Prostate gland (tissue), 2 donors: ENCODE results near the gene GNL1. TPM values are rescaled to one million over a fixed set of nuclear protein-coding genes. Genes with fewer than 3 reads are reported as not detected.

Source experiments
- DNase-seq: peaks from one replicate; pipeline ENCODE4 v3.0.0-alpha.2; 2019; ENCODE audit warnings: low spot score
- H3K27ac ChIP-seq, 2 donors: fragments of 200-600 bp; sonication (generic); 2 replicates each; pipeline ENCODE4 v1.5.1; 2017 to 2019
- H3K27me3 ChIP-seq: fragments of 200-600 bp; sonication (generic); replicated peaks from 2 replicates; pipeline ENCODE4 v1.5.1; 2019; ENCODE audit not compliant: insufficient read depth
- H3K36me3 ChIP-seq, 2 donors: fragments of 200-600 bp; sonication (generic); 1 replicate in 1 of 2; 2 replicates in 1 of 2; pipeline versions ENCODE4 v1.5.1 to v1.8.1; 2017 to 2019
- H3K4me1 ChIP-seq: fragments of 200-600 bp; sonication (generic); replicated peaks from 2 replicates; pipeline ENCODE4 v1.5.1; 2019
- H3K4me3 ChIP-seq, 2 donors: fragments of 200-600 bp; sonication (generic); 2 replicates each; pipeline ENCODE4 v1.5.1; 2017 to 2019
- H3K9me3 ChIP-seq: fragments of 200-600 bp; sonication (generic); 2 replicates; pipeline ENCODE4 v1.5.1; 2017
- POLR2A ChIP-seq: fragments of 450-650 bp; IDR thresholded peaks from one replicate; pipeline ENCODE4 v1.6.1; 2016; ENCODE audit warnings: antibody characterized with exemption, mild to moderate bottlenecking
- POLR2AphosphoS5 ChIP-seq: sonication (generic); formaldehyde crosslinking; IDR thresholded peaks from one replicate; pipeline ENCODE4 v1.6.1; 2017; ENCODE audit warnings: antibody characterized with exemption
- WGBS: methylation state at CpG from one replicate; pipeline ENCODE4 v1.1.5; 2018; 5-methylcytosine and 5-hydroxymethylcytosine counted together
- intact Hi-C: fragments of 100-400 bp; cut with DNase I; formaldehyde crosslinking; loops from one replicate; pipeline ENCODE4 v1.14.2; 2022
- total RNA-seq, 2 donors: library from RNA; depleted of rRNA; stranded (reverse); fragments of >200 nt; gene quantifications; one replicate each; pipeline ENCODE4 v1.1.0, GENCODE V29; 2016
- TF ChIP-seq, protein P1 (sequence below), 4 experiments: fragments of 200-600 bp in 2 of 4; fragments of 450-650 bp in 2 of 4; sonication (generic) in 2 of 4; IDR thresholded peaks; 1 replicate in 3 of 4; 2 replicates in 1 of 4; pipeline ENCODE4 v1.5.1; 2016 to 2019; ENCODE audit warnings: antibody characterized with exemption in 4 of 4, mild to moderate bottlenecking in 2 of 4, moderate library complexity in 2 of 4

Gene GNL1
- total RNA-seq, 2 donors from 2014 or later, result 38.3 to 56.4 TPM

DNA sequence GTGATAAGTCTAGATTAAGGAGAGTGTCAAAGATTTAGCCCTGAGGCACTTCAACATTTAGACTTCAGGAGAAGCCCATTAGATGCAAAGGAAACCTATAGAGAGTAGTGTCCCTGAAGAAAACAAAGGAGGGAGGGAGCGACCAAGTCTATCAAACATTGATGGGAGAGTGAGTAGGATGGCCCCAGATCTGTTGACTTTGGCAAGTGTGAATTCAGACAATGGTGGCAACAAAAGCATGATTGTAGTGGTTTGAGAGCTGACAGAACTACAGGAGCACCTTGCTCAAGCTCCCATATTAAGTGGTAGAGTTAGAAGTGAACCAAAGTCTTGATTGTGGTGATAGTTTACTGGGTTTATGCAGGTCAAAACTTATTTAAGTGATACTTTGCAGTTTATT, 14.0 kb upstream of the GNL1 start:
- Histone ChIP-seq H3K4me1 (peaks cover 6% of the 10 kb centered on the region), H3K9me3 (no peaks in the 10 kb centered on the region), H3K36me3 (no peaks in the 10 kb centered on the region), H3K4me3 (peak overlapping the region; percentile 57 to 61), H3K27me3 (no peaks in the 10 kb centered on the region), H3K27ac (peak overlapping the region; percentile 88 to 90)
- no peak for TF ChIP-seq POLR2AphosphoS5
- TF ChIP-seq POLR2A, result no peak
- TF ChIP-seq, protein P1, sequence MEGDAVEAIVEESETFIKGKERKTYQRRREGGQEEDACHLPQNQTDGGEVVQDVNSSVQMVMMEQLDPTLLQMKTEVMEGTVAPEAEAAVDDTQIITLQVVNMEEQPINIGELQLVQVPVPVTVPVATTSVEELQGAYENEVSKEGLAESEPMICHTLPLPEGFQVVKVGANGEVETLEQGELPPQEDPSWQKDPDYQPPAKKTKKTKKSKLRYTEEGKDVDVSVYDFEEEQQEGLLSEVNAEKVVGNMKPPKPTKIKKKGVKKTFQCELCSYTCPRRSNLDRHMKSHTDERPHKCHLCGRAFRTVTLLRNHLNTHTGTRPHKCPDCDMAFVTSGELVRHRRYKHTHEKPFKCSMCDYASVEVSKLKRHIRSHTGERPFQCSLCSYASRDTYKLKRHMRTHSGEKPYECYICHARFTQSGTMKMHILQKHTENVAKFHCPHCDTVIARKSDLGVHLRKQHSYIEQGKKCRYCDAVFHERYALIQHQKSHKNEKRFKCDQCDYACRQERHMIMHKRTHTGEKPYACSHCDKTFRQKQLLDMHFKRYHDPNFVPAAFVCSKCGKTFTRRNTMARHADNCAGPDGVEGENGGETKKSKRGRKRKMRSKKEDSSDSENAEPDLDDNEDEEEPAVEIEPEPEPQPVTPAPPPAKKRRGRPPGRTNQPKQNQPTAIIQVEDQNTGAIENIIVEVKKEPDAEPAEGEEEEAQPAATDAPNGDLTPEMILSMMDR (IDR thresholded peaks at IDR 0.05), result no peak
- no peak for DNase-seq
- 46% methylated on average over 1 of the region's 1 CpG for WGBS
- intact Hi-C loops, result no loop called here

DNA sequence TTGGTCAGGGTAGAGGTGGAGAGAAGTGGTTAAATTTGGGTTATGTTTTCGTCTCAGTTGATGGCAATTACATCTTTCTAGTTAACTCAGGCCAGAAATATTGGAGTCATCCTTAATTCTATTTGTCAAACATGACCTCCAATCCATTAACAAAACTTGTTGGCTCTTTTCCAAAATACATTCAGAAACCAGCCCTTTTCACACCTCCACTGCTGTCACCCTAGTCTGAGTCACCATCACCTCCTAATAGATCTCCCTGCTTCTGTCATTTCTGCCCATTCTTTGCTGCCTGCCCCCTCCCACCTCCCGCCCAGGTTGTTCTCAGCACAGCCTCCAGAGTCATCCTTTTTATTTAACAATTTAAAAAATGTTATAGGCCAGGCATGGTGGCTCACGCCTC, 12.0 kb upstream of the GNL1 start:
- H3K36me3 ChIP-seq, result no peaks in the 10 kb centered on the region
- WGBS, result 58% methylated on average over 3 of the region's 3 CpGs
- H3K4me1 ChIP-seq, result peaks cover 6% of the 10 kb centered on the region
- no peak overlapping the region for H3K4me3 ChIP-seq
- intact Hi-C loops, result no loop called here
- no peak overlapping the region for H3K27ac ChIP-seq
- no peaks in the 10 kb centered on the region for H3K9me3 ChIP-seq
- no peaks in the 10 kb centered on the region for H3K27me3 ChIP-seq
- no peak for DNase-seq
- TF ChIP-seq POLR2AphosphoS5 (no peak), POLR2A (no peak)
- TF ChIP-seq, protein P1 (IDR thresholded peaks at IDR 0.05), result no peak

DNA sequence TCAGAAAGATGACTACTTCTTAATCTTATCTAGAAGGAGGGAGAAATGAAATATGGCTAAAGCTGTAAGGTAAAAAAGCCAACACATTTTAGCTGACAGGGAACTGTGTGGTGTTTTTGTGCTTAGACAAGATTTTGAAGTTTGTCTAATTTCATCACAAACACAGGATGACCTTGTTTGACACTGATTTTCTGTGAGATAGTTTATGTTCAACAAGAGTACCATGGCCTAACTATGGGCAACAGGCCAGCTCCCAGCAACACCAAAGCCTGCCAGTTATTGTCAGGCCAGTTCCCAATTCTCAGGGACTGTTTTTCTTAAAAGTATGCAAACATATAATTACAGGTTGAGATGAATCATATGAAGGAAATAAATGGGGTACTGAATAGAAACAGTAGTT, 9.5 kb upstream of the GNL1 start:
- H3K27me3 ChIP-seq, result no peaks in the 10 kb centered on the region
- no peaks in the 10 kb centered on the region for H3K9me3 ChIP-seq
- intact Hi-C loops, result no loop called here
- no peaks in the 10 kb centered on the region for H3K4me1 ChIP-seq
- H3K36me3 ChIP-seq, result peaks cover 0 to 3% of the 10 kb centered on the region in 2 donors
- no peak overlapping the region for H3K4me3 ChIP-seq
- TF ChIP-seq POLR2AphosphoS5 (no peak), POLR2A (no peak)
- TF ChIP-seq, protein P1 (IDR thresholded peaks at IDR 0.05), result no peak
- DNase-seq, result no peak
- no peak overlapping the region for H3K27ac ChIP-seq

DNA sequence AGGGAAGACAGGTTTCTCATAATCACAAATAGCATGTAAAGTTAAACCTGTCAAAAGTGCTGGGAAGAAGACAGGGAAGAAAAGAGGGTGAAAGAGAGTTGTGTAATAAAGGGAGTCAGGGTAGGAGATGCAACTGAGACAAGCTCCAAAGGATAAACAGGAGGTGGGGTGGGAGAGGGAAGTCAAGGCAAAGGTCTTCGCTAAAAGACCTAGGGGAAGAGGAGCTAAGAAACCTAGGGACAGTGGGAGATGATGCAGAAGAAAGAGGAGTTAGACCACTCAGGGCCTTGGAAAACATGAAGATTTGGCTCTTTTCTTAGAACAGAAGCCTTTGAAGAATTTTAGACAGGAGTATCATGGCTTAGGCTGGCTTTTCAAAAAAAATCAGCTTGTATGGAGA, 7.8 kb upstream of the GNL1 start:
- intact Hi-C loops, result no loop called here

More for the DNA sequence above, 7.8 kb upstream of the GNL1 start:
- H3K27ac ChIP-seq, result no peak overlapping the region
- H3K9me3 ChIP-seq, result no peaks in the 10 kb centered on the region
- H3K36me3 ChIP-seq, result peaks cover 0 to 3% of the 10 kb centered on the region in 2 donors
- no peak overlapping the region for H3K4me3 ChIP-seq
- WGBS, result 92% methylated on average over 1 of the region's 1 CpG
- DNase-seq, result no peak
- no peaks in the 10 kb centered on the region for H3K4me1 ChIP-seq
- TF ChIP-seq POLR2AphosphoS5 (no peak), POLR2A (no peak)
- TF ChIP-seq, protein P1 (IDR thresholded peaks at IDR 0.05), result no peak
- H3K27me3 ChIP-seq, result no peaks in the 10 kb centered on the region
